Hepatocyte (in vitro differentiated cells): ENCODE results near the gene MIGA2.

Experiments used
- CTCF ChIP-seq: fragments of 200-600 bp; sonication (generic); IDR thresholded peaks from 2 replicates; pipeline ENCODE4 v1.5.1; 2016; ENCODE audit warnings: antibody characterized with exemption, mild to moderate bottlenecking; ENCODE audit not compliant: poor library complexity
- EZH2phosphoT487 ChIP-seq: fragments of 200-600 bp; sonication (generic); IDR thresholded peaks from one replicate; pipeline ENCODE4 v1.6.1; 2018; ENCODE audit warnings: antibody characterized with exemption, mild to moderate bottlenecking, low read depth, moderate library complexity; ENCODE audit not compliant: unreplicated experiment, severe bottlenecking

DNA sequence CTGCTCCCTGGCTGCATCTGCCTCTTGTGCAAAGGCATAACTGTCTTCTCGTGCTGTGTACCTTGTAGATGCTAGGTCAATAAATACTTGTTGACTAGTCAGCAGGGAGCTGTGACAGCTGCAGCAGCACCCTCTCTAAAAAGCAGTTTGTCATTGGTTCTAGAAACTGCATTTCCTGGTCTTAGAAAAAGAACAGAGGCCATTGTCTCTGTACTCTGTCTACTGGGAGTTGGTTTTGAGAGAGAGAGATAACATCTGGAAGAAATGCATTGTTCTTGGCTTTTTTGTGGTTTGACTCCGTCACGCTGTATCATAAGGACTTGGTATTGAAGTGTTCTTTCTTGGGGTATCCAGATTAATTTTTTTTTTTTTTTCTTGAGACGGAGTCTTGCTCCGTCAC lies 40.6 kb upstream of the MIGA2 start:
- TF ChIP-seq CTCF, result no peak
- TF ChIP-seq EZH2phosphoT487, result no peak
